Measurements from ENCODE around the gene BLID.

BLID gene

DNA sequence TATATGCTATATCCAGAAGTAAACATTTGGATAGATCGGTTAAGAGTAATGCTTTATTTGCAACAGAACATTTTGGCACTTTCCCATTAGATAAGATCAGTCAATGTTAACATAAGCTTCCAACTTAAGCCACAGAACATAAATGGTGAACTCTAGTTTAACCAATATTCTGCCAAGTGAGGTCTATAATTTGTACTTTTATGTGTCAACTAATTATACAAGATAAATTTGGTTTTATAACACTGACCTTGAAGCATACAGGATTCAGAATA is 23.5 kb upstream of the BLID start:
- no peak overlapping the region for H3K27ac ChIP-seq
- TF ChIP-seq, protein P1, sequence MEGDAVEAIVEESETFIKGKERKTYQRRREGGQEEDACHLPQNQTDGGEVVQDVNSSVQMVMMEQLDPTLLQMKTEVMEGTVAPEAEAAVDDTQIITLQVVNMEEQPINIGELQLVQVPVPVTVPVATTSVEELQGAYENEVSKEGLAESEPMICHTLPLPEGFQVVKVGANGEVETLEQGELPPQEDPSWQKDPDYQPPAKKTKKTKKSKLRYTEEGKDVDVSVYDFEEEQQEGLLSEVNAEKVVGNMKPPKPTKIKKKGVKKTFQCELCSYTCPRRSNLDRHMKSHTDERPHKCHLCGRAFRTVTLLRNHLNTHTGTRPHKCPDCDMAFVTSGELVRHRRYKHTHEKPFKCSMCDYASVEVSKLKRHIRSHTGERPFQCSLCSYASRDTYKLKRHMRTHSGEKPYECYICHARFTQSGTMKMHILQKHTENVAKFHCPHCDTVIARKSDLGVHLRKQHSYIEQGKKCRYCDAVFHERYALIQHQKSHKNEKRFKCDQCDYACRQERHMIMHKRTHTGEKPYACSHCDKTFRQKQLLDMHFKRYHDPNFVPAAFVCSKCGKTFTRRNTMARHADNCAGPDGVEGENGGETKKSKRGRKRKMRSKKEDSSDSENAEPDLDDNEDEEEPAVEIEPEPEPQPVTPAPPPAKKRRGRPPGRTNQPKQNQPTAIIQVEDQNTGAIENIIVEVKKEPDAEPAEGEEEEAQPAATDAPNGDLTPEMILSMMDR (conservative IDR thresholded peaks at IDR 0.05) = no peak

DNA sequence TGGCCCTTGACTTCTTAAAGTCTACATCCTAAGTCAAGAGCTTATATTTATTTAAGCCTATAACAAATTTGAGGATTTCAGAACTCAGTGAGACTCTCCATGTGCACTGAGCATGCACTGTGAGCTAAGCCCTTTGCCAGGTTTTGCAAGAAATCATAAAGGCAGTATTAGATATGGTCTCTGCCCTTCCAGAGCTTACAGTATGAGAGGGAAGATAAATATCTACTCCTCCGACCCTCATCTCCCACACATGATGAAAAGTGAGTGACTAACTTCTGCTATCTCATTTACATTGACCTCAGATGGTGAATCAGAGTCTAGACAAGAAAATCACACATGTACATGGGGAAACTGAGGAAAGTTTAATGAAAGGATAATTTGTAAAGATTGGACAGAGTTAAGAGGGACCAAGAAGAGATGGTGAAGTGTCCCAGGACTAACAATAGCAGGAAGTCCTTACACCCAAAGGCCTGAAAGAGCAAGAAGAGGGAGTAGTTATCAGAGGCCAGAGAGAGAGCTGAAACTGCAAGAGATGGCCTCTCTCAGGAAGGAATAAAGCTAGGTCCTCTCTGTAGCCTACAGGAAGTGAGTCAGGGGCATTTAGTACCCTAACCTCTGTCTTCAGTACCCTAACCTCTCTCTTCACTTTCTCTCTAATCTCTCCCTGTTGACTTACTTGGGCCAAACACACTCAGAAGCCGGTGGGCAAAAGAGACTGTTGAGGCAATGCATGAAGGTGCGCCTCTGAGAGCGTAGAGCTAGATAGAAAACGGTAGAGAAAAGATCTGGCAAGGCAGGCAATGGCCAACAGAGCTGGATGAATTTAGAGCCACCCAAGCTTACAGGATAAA is 23.0 kb upstream of the BLID start:
- TF ChIP-seq, protein P1 (conservative IDR thresholded peaks at IDR 0.05) = no peak
- no peak overlapping the region for H3K27ac ChIP-seq

DNA sequence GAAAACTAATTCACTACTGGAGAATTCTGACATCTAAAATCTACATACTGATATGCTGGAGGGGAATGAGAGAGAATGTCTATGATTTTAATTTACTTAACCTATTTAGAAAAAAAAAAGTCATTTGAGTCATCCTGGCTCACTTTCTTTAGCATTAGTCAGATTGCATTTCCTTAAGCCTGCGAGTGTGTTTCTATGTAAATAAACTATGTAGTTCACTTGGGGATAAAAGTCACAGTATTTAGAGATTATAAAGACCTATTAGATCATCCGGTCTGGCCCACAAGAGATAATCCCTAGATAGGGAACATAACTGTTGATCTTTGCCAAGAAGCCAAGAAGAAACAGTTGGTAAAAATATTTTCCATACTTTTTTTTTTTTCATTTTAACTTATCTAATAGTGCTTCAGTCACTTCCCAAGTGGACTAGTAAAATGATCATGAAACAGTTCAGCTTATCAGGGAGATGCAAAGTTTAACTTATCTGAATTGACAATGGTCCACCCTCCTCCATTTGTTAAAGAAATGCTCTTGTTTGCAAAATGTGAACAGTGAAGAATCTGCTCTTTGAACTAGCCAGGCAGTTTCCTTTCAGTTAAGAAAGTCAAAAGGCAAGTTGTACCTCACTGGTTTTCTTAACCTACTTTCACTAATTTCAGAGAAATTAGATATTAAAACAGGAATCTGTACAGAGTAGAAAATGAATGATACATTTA is 21.2 kb upstream of the BLID start:
- H3K27ac ChIP-seq = no peak overlapping the region
- TF ChIP-seq, protein P1 (conservative IDR thresholded peaks at IDR 0.05) = no peak

DNA sequence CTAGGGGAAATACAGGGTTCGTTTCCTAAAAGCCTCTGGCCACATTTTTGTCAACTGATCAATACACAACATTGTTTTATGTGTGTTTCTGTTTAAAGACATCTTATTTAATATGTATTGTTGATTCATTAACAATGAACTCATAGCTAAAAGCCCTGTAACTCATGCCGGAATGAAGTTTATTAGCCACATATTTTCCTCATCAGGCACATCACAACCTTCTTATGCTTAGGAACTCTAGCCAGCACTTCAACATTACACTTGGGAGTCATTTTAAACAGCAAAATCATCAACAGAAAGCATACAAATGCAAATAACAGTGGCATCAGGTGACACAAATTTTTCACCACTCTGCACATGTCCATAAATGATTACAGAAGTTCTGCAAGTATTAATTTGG is 15.1 kb upstream of the BLID start:
- no peak overlapping the region for H3K27ac ChIP-seq
- TF ChIP-seq, protein P1 (conservative IDR thresholded peaks at IDR 0.05) = no peak

DNA sequence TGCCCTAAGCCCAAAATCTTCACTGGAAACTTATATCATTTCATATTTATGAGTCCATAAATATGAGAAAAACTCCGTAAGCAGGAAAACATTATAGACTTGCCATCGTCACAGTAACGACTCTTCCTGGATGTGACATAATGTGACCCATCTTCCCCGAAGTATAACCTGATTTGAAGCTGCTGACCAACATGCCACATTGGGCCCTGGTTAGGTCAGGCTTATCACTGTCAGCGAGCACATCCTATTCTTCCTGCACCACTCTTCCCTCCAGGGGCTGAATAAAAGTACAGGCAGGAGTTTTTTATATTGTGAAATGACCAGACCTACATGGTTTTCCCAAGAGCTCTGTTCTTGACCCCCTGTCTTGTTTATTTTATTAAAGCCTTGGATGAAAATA is 12.1 kb upstream of the BLID start:
- H3K27ac ChIP-seq = no peak overlapping the region

DNA sequence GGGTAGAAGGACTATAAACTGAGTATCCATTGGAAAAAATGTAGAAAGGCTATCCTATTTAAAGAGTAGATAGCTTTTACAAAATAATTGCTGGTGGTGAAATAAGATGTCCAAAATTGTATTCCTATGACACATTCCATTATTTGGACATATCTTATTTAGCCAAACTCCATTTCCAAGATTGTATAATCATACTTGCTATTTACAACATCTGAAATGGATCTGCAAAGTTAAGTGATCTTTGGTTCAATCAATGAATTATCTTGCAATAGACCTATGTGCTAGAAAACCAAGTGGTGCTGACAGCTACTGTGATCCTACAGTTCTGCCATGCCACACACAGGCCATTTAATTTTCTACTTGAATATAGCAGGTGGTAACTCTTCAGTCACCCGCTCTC is 11.0 kb upstream of the BLID start:
- TF ChIP-seq, protein P1 (conservative IDR thresholded peaks at IDR 0.05) = no peak
- H3K27ac ChIP-seq = no peak overlapping the region

More for the DNA sequence above, 12.1 kb upstream of the BLID start:
- TF ChIP-seq, protein P1 (conservative IDR thresholded peaks at IDR 0.05) = no peak

DNA sequence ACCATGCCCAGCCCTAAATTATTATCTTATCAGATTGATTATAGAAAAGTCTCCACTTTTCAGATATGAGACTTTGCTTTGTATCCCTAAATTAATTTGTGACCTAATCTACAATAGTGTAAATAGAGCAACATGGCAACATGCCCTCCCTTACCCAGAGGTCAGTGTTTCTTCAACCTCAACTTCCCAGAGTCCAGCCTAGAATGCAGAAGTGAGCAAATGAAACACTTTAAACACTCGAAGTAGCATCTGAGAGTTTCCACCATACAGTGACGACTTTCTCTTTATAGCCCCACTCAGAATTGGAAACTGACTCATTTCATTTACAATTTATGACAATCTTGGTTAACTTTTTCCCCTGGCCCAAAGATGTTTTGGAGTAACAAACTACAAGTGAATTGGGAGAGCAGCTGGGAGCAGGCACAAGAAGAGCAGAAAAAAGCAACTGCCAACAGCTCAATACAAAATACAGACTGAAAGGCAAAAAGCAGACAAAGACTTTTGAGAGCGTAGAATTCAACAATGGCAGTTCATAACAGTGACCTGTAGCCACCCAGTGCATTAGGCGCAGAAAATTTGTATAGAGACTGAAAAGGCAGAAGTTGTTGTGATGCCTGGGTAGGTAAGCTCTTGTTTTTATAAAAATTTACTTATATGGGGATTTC is 10.1 kb upstream of the BLID start:
- TF ChIP-seq, protein P1 (conservative IDR thresholded peaks at IDR 0.05) = no peak
- H3K27ac ChIP-seq = no peak overlapping the region
